ENCODE results near the gene TTLL10.

DNA sequence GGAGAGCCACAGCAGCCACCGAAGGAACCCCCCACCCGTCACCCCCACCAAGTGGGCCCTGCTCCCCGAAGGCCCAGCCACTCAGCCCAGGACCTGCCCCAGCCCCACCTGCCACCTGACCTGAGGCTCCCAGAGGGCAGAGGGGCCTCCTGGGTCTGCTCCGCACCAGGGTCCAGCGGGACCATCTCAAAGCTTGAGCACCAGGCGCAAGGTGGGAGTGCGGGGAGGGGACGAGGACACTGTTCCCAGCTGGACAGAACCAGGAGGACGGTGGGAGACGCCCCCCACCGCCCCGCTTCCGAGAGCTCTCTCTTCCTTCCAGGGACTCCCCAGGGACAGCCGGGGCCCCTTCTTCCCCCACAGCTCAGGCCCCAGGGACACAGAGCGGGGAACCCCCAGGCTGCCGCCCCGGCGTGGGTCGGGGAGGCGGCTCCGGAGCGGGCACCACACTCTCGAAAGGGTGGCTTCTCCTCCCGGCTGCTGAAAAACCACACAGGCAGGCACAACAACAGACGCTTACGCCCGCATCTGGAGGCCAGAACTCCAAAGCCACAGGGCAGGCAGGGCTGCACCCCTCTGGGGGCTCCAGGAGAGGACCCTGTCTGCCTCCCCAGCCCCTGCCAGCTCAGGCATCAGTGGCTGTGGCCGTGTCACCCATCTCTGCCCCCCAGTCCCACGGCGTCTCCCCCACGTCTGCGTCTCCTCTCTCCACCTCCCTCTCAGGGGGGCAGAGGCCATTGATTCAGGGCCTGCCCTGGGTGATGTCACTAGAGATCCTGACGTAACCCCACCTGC, 1.9 kb upstream of the TTLL10 start:
- no peak for TF ChIP-seq POLR2A (IDR thresholded peaks at IDR 0.05)
- TF ChIP-seq, protein P1, sequence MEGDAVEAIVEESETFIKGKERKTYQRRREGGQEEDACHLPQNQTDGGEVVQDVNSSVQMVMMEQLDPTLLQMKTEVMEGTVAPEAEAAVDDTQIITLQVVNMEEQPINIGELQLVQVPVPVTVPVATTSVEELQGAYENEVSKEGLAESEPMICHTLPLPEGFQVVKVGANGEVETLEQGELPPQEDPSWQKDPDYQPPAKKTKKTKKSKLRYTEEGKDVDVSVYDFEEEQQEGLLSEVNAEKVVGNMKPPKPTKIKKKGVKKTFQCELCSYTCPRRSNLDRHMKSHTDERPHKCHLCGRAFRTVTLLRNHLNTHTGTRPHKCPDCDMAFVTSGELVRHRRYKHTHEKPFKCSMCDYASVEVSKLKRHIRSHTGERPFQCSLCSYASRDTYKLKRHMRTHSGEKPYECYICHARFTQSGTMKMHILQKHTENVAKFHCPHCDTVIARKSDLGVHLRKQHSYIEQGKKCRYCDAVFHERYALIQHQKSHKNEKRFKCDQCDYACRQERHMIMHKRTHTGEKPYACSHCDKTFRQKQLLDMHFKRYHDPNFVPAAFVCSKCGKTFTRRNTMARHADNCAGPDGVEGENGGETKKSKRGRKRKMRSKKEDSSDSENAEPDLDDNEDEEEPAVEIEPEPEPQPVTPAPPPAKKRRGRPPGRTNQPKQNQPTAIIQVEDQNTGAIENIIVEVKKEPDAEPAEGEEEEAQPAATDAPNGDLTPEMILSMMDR (IDR thresholded peaks at IDR 0.05), result no peak
- TF ChIP-seq POLR2AphosphoS5 (IDR thresholded peaks at IDR 0.05), result no peak
- no peak for TF ChIP-seq EP300 (IDR thresholded peaks at IDR 0.05)

All from gastroesophageal sphincter (tissue), 3 donors.